ENCODE results near the gene OR7D2. TPM values are rescaled to one million over a fixed set of nuclear protein-coding genes. Genes with fewer than 3 reads are reported as not detected.

The OR7D2 gene
- total RNA-seq, 1 experiment from 2014 or later = not detected

DNA sequence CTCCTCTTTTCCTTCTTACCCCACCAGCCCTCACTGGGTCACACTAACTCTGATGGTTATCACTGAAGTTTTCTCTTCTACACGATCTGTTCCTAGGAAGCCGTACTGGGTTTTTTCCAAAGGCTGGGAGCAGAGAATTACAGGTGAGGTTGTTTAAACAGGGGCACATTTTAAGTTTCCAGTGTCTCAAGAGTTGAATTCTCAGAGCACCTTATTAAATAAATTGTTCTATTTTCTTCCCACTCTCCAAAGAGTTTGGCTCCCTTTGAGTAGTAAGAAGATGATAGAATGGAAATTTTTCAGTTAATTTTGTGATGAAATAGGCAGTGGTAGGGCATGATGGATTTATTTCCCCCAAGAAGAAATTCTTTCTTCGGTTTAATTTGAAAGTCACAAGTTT is 40.7 kb downstream of the OR7D2 start, which contains the start of gene OR7D4 (continued):
- TF ChIP-seq, protein P1, sequence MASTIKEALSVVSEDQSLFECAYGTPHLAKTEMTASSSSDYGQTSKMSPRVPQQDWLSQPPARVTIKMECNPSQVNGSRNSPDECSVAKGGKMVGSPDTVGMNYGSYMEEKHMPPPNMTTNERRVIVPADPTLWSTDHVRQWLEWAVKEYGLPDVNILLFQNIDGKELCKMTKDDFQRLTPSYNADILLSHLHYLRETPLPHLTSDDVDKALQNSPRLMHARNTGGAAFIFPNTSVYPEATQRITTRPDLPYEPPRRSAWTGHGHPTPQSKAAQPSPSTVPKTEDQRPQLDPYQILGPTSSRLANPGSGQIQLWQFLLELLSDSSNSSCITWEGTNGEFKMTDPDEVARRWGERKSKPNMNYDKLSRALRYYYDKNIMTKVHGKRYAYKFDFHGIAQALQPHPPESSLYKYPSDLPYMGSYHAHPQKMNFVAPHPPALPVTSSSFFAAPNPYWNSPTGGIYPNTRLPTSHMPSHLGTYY (CRISPR knock-in tag; IDR thresholded peaks at IDR 0.05) = no peak
- no peak for TF ChIP-seq ZNF396 (CRISPR knock-in tag; IDR thresholded peaks at IDR 0.05; ENCODE audit: borderline replicate concordance)
- TF ChIP-seq SOX15 (CRISPR knock-in tag; IDR thresholded peaks at IDR 0.05) = no peak
- no peak for TF ChIP-seq ZBTB21 (CRISPR knock-in tag; IDR thresholded peaks at IDR 0.05; ENCODE audit: borderline replicate concordance)
- TF ChIP-seq GRHL2 (CRISPR knock-in tag; IDR thresholded peaks at IDR 0.05; ENCODE audit: insufficient replicate concordance, severe bottlenecking) = no peak
- no peak for TF ChIP-seq OVOL2 (CRISPR knock-in tag; IDR thresholded peaks at IDR 0.05; ENCODE audit: borderline replicate concordance)
- TF ChIP-seq RORB (CRISPR knock-in tag; IDR thresholded peaks at IDR 0.05) = no peak
- no peak for TF ChIP-seq NR3C1 (CRISPR knock-in tag; conservative IDR thresholded peaks at IDR 0.05; ENCODE audit: low read depth)
- TF ChIP-seq HMGA2 (CRISPR knock-in tag; IDR thresholded peaks at IDR 0.05) = no peak

Other genes starting within 250 kb of the OR7D2 start
- gene MUC16, start 168.6 kb upstream of the OR7D2 start, total RNA-seq (2021) = 0.04 to 0.09 TPM (median 0.07 TPM) in 3 replicates
- gene OR1M1, start 91.9 kb upstream of the OR7D2 start, total RNA-seq (2021) = not detected in 3 replicates
- gene OR7G2, start 71.5 kb upstream of the OR7D2 start, total RNA-seq (2021) = not detected in 3 replicates
- gene OR7G1, start 63.2 kb upstream of the OR7D2 start, total RNA-seq (2021) = not detected in 3 replicates
- gene OR7G3, start 52.0 kb upstream of the OR7D2 start, total RNA-seq (2021) = not detected in 3 replicates
- 36.8 to 38.7 TPM (median 38.4 TPM) in 3 replicates for gene ZNF317, start 38.6 kb upstream of the OR7D2 start, total RNA-seq (2021)
- not detected in 3 replicates for gene OR7D4, start 40.6 kb downstream of the OR7D2 start, total RNA-seq (2021)
- not detected in 3 replicates for gene OR7E24, start 72.0 kb downstream of the OR7D2 start, total RNA-seq (2021)
- 3.2 to 5.9 TPM (median 3.7 TPM) in 3 replicates for gene ZNF699, start 130.9 kb downstream of the OR7D2 start, total RNA-seq (2021)
- 12.5 to 15.1 TPM (median 12.9 TPM) in 3 replicates for gene ZNF559, start 145.2 kb downstream of the OR7D2 start, total RNA-seq (2021)
- 4.0 to 5.5 TPM (median 5.5 TPM) in 3 replicates for gene ZNF177, start 184.0 kb downstream of the OR7D2 start, total RNA-seq (2021)

All from WTC11 (cell line).